Sigmoid colon (tissue), 7 donors: ENCODE data around the gene MOB3B. TPM values are rescaled to one million over a fixed set of nuclear protein-coding genes. Genes with fewer than 3 reads are reported as not detected.

ENCODE experiments used
- DNase-seq: peaks from one replicate; pipeline ENCODE4 v3.0.0-alpha.2; 2019
- H3K27ac ChIP-seq, 4 donors: fragments of 200-600 bp; sonication (generic); one replicate each; pipeline ENCODE4 v1.5.1; 2016 to 2019; ENCODE audit warnings: mild to moderate bottlenecking in 1 of 4
- H3K27me3 ChIP-seq, 3 donors: fragments of 200-600 bp; sonication (generic); one replicate each; pipeline ENCODE4 v1.5.1; 2019; ENCODE audit warnings: mild to moderate bottlenecking in 1 of 3
- H3K36me3 ChIP-seq, 4 donors: fragments of 200-600 bp; sonication (generic); one replicate each; pipeline ENCODE4 v1.5.1; 2016 to 2019
- H3K4me1 ChIP-seq, 4 donors: fragments of 200-600 bp; sonication (generic); one replicate each; pipeline ENCODE4 v1.5.1; 2017 to 2019
- H3K4me3 ChIP-seq, 4 donors: fragments of 200-600 bp; sonication (generic); one replicate each; pipeline ENCODE4 v1.5.1; 2017 to 2019; ENCODE audit warnings: mild to moderate bottlenecking in 2 of 4, moderate library complexity in 1 of 4
- H3K9me3 ChIP-seq, 4 donors: fragments of 200-600 bp in 3 of 4; sonication (generic) in 3 of 4; one replicate each; pipeline versions ENCODE4 v1.5.1 to v1.6.1; 2013 to 2019
- CTCF ChIP-seq, 4 experiments: fragments of 450-650 bp in 3 of 4; fragments of 200-600 bp in 1 of 4; IDR thresholded peaks; one replicate each; pipeline ENCODE4 v1.5.1; 2016 to 2019; ENCODE audit warnings: antibody characterized with exemption in 4 of 4, mild to moderate bottlenecking in 3 of 4, moderate library complexity in 2 of 4
- EP300 ChIP-seq, 4 donors: sonication (generic); formaldehyde crosslinking; IDR thresholded peaks; one replicate each; pipeline ENCODE4 v1.6.1; 2017; ENCODE audit warnings: antibody characterized with exemption in 4 of 4
- POLR2A ChIP-seq, 2 donors: fragments of 450-650 bp; IDR thresholded peaks; one replicate each; pipeline ENCODE4 v1.6.1; 2016; ENCODE audit warnings: antibody characterized with exemption in 2 of 2, mild to moderate bottlenecking in 2 of 2, moderate library complexity in 2 of 2
- POLR2AphosphoS5 ChIP-seq, 4 donors: sonication (generic); formaldehyde crosslinking; IDR thresholded peaks; one replicate each; pipeline ENCODE4 v1.6.1; 2017; ENCODE audit warnings: antibody characterized with exemption in 4 of 4
- WGBS, 2 donors: extraction: QIAGEN DNeasy Blood & Tissue Kit; methylation state at CpG; one replicate each; pipeline ENCODE4 v1.1.7; 2013; 5-methylcytosine and 5-hydroxymethylcytosine counted together
- intact Hi-C: fragments of 100-400 bp; cut with DNase I; formaldehyde crosslinking; loops from one replicate; pipeline ENCODE4 v1.15.1; 2023
- polyA plus RNA-seq, 3 donors: library from polyadenylated mRNA; stranded (reverse); fragments of 200-250 nt; gene quantifications; one replicate each; pipeline ENCODE4 v1.2.3, GENCODE V29; 2013
- total RNA-seq, 4 donors: library from RNA; depleted of rRNA; stranded (reverse); fragments of >200 nt; gene quantifications; one replicate each; pipeline ENCODE4 v1.1.0, GENCODE V29; 2016
- donor health status: healthy with polysubstance abuse.
- donor health status: Bipolar disorder and iron deficiency.
- donor health status: healthy.

Gene MOB3B
- total and polyA plus RNA-seq, 7 donors = 6.9 to 23.4 (median 16.1) TPM

DNA sequence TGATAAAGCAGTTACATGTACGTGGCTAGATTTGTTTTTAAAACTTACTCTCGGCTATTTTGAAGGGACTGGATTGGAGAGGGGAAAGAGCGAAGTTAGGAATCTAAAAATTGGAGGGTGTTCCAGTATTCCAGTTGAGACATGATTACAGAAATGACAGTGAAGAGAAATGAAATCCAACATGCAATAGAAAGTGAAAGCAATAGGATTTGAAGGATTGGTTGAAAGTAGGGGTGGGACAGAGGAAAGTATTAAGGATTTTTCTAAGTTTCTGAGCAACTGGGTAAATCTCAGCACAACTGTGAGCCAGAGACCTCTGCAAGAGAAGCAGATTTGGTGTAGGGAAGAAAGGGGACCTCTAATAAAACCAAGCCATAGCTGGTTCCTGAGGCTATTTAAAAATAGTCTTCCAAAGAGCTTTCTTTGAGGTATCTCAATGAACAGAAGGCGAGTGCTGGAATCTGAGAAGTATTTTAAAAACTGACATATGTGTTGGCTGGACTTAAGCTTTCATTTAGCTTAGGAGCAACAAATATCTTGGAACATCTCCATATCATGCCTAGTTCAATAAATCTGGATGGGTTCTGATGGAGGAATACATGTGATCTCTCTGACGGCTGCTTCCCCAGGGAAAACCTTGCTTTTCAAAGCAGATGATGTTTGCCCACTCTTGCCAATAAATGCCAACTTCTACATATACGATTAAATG is 115.9 kb downstream of the MOB3B start:
- no peaks in the 10 kb centered on the region for H3K9me3 ChIP-seq
- WGBS, 2 donors = 43 to 60% methylated on average over 6 of the region's 6 CpGs
- DNase-seq = no peak
- H3K27ac ChIP-seq = peak overlapping the region; percentile 15 to 61 (median 56)
- no peaks in the 10 kb centered on the region for H3K27me3 ChIP-seq
- intact Hi-C loops = no loop called here
- no peak for TF ChIP-seq CTCF (IDR thresholded peaks at IDR 0.05)
- TF ChIP-seq POLR2A (IDR thresholded peaks at IDR 0.05) = no peak
- no peak for TF ChIP-seq POLR2AphosphoS5 (IDR thresholded peaks at IDR 0.05)
- TF ChIP-seq EP300 (IDR thresholded peaks at IDR 0.05) = no peak
- peak overlapping the region in 2 of 4 donors; percentile 22 to 25 for H3K4me3 ChIP-seq
- H3K36me3 ChIP-seq = no peaks in the 10 kb centered on the region
- H3K4me1 ChIP-seq = peaks cover 0 to 21% (median 12%) of the 10 kb centered on the region in 4 donors

GRCh38 chr9:27412963-27413362 is 116.7 kb downstream of the MOB3B start:
- Histone ChIP-seq H3K9me3 (no peaks in the 10 kb centered on the region), H3K36me3 (no peaks in the 10 kb centered on the region), H3K27ac (peak overlapping the region; percentile 3 to 61 (median 56)), H3K27me3 (no peaks in the 10 kb centered on the region), H3K4me3 (peak overlapping the region in 2 of 4 donors; percentile 22 to 25), H3K4me1 (peaks cover 0 to 26% (median 16%) of the 10 kb centered on the region in 4 donors)
- TF ChIP-seq CTCF (IDR thresholded peaks at IDR 0.05) (no peak), POLR2A (IDR thresholded peaks at IDR 0.05) (no peak), EP300 (IDR thresholded peaks at IDR 0.05) (no peak)
- no peak for DNase-seq
- intact Hi-C loops = no loop called here
- WGBS, 2 donors = 61 to 66% methylated on average over 2 of the region's 2 CpGs

GRCh38 chr9:27412081-27412480 is 117.5 kb downstream of the MOB3B start:
- H3K4me1 ChIP-seq = peaks cover 0 to 30% (median 22%) of the 10 kb centered on the region in 4 donors
- TF ChIP-seq POLR2A (IDR thresholded peaks at IDR 0.05) (no peak), EP300 (IDR thresholded peaks at IDR 0.05) (no peak), CTCF (IDR thresholded peaks at IDR 0.05) (no peak), POLR2AphosphoS5 (IDR thresholded peaks at IDR 0.05) (no peak)
- 68 to 79% methylated on average over 3 of the region's 3 CpGs for WGBS, 2 donors
- DNase-seq = no peak
- no peaks in the 10 kb centered on the region for H3K9me3 ChIP-seq
- no peak overlapping the region for H3K27ac ChIP-seq
- H3K4me3 ChIP-seq = no peak overlapping the region
- no peaks in the 10 kb centered on the region for H3K36me3 ChIP-seq
- intact Hi-C loops = no loop called here
- no peaks in the 10 kb centered on the region for H3K27me3 ChIP-seq

GRCh38 chr9:27408482-27408881 is 121.1 kb downstream of the MOB3B start:
- WGBS, 2 donors = 79 to 90% methylated on average over 2 of the region's 2 CpGs
- H3K9me3 ChIP-seq = no peaks in the 10 kb centered on the region
- intact Hi-C loops = loop anchor here (10.0 kb wide), 1 partner anchor 46 kb away; no protein-coding TSS in a partner anchor

More at GRCh38 chr9:27408482-27408881, 121.1 kb downstream of the MOB3B start:
- no peak for DNase-seq
- Histone ChIP-seq H3K27me3 (no peaks in the 10 kb centered on the region), H3K4me1 (peaks cover 0 to 18% (median 10%) of the 10 kb centered on the region in 4 donors), H3K4me3 (no peak overlapping the region), H3K36me3 (no peaks in the 10 kb centered on the region), H3K27ac (no peak overlapping the region)
- TF ChIP-seq POLR2A (IDR thresholded peaks at IDR 0.05) (no peak), CTCF (IDR thresholded peaks at IDR 0.05) (no peak), EP300 (IDR thresholded peaks at IDR 0.05) (no peak)
